GM19193 (cell line): ENCODE results near the gene ADAT3.

Experiments
- POLR2A ChIP-seq: IDR thresholded peaks from 4 replicates; pipeline ENCODE4 v1.6.1; 2011; ENCODE audit not compliant: insufficient read depth, insufficient read length; ENCODE audit errors: extremely low read depth

The ADAT3 gene

GRCh38 chr19:1905110-1905862, at the start of gene ADAT3, which contains the start of gene SCAMP4:
Gene ADAT3 (plus strand): TSS chr19:1905399. CDS start chr19:1912048, 6,649 bp downstream.
Gene SCAMP4 (plus strand): TSS chr19:1905399. CDS start chr19:1915020, 9,621 bp downstream.
- TF ChIP-seq POLR2A = peak; percentile 63

GRCh38 chr19:1855828-1856255, 49.4 kb upstream of the ADAT3 start:
- no peak for TF ChIP-seq POLR2A

DNA sequence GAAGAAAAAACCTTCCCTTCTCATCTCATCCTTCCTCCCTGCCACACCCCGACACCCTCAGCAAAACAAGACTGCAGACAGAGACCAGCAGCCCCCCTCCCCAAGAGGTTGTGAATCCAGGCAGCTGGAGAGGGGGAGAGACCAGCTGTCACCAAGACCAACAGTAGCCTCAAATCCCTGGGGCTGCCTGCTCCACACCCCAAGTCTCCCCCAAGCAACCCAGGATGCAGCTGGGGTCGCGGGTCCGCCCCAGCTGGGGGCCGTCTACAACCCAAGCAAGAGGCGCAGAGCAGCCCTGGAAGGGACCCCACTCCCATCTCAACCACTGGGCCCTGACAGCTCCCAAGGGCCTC, 48.9 kb upstream of the ADAT3 start:
- no peak for TF ChIP-seq POLR2A

- peak; percentile 67 for TF ChIP-seq POLR2A
These were observed 48.2 kb upstream of the ADAT3 start for GRCh38 chr19:1856698-1857603.

- no peak for TF ChIP-seq POLR2A
These were observed 47.4 kb upstream of the ADAT3 start for GRCh38 chr19:1857648-1858326.

GRCh38 chr19:1858412-1859081, 46.7 kb upstream of the ADAT3 start:
- no peak for TF ChIP-seq POLR2A

- no peak for TF ChIP-seq POLR2A
These were observed 45.8 kb upstream of the ADAT3 start for GRCh38 chr19:1859331-1859781.

DNA sequence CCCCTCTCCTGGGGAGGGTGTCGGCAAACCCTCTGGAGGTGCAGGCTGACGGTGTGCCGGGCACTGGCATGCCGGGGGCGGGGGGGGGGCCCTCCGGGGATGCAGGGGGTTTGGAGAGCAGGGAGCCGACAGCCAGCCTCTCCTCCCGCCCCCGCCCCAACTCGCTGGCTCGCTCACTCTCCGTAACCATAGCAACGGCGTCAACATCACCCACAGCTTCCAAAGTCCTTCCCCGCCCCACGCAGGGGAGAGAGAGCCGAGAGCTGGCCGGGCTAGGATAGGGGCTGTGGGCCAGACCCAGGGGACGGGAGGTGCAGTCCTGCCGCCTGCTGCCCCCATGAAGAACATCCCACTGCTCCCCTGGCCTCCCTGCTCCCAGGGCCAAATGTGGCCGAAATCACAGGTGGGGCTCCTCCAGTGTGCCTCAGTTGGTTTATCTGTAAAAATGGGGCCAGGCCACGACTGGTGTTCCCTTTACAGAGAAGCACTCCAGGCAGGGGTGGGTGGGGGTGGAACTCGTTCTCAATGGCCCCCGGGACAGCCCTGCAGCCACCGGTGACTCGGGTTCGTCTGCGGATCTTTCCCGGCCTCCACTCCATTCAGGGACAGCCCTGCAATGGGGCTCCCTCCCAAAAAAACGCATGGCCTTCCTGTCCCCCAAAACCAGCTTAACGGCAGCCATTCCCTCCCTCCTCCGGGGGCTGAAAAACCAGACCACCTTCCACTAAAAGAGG, 45.0 kb upstream of the ADAT3 start:
- TF ChIP-seq POLR2A = no peak

DNA sequence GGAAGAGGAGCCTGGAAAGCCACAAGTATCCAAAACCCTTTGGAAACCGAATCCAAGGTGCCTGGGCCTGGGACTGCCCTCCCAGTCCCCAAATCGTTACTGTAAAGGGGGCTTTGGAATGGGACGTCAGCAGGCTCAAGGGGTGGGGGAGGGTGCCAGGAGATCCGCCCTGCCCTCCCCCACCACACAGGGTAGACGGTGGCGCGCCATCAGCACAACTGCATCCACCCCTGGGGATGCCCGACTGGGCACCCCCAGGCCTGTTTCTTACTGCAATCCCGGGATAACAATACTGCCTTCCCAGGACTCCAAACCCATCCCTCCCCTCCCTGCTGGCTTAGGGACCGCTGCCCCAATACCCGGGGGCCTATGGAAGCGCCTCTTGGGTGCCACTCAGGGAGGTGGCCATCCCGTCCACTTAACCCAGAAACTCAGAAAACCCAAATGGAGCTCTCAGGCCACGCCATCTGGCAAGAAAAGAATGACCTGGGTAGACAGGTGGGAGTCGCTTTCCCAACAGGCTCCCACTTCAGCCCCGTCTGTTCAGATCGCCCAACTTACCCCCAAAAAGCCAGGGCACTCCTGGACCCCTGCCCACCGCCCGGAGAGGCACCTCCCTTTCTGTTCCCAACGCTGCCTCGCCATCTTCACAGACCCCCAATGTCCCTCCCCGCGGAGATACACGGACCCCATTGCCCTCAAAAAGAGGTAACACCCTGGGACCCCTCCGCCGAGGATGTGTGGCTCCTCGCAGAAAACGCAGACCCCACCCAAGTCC, 44.2 kb upstream of the ADAT3 start:
- no peak for TF ChIP-seq POLR2A

DNA sequence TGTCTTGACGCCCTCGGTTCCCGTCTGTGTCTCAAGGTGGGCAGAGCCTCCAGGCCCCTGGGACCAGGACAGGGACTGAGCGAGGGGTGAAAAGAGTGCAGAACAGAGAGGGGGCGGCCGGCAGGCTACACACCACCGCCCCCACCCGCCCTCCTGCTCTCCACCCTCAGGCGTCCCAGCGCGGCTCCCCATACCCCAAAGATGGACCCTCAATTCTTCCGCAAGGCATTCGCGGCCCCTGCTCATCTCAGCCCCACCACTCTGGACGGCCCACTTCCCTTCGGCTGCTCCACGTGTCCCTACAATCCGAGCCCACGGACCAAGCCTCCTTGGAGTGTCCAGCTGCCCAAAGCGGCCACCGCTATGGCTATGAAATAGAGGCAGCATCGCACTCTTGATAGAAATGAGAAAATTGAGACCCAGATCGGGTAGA, 43.6 kb upstream of the ADAT3 start:
- no peak for TF ChIP-seq POLR2A

GRCh38 chr19:1862068-1862423, 43.2 kb upstream of the ADAT3 start:
- TF ChIP-seq POLR2A = no peak

DNA sequence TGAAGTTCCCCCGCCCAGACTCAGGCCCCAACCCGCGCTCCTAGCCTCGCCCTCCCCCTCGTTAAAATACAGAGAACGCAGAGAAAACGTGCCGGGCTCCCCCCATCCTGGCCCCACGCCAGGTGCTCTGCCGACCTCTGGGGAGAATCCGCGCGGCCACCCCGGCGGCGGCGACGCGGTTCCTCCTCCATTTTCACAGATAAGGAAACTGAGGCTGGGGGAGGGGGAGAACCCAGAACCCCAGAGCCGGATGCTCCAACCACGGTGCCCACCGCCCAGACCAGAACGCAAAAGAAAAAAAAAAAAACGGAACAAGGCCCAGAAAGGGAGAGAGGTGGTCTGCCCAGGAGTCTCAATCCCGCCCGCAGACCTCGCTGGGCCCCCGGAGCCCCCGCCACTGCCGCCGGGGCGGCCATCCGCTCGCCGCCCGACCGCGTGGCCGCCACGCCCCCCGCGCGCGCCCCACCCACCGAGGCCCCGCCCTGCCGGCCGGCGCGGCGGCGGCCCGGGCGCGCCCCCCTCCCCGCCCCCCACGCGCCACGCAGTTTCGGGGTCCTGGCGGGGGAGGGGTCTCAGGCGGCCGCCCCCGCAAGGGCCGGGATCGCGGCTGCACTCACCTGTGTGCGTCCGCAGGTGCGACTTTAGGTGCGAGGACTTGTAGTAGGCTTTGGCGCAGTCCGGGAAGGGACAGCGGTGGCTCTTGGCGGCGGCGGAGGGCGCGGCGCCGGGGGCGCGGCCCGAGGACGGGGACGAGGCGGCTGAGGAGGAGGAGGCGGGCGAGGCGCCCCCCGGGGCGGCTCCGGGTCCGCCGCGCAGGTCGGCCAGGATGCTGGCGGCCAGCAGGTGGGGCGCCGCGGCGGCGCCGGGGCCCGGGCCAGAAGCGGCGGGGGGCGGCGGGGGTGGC, 42.5 kb upstream of the ADAT3 start:
- TF ChIP-seq POLR2A = peak; percentile 36

GRCh38 chr19:1863328-1863637, 41.9 kb upstream of the ADAT3 start, which contains the start of gene KLF16:
Gene KLF16 (minus strand): TSS chr19:1863579. CDS start chr19:1863497, 82 bp downstream.
- TF ChIP-seq POLR2A = peak; percentile 74
